ENCODE results near the gene RGMB. TPM values are rescaled to one million over a fixed set of nuclear protein-coding genes. Genes with fewer than 3 reads are reported as not detected.
A peak's percentile ranks its signal among the peaks of the same experiment; 100 is the strongest.

Gene RGMB
- polyA plus RNA-seq, 4 donors: 3.2 to 60.0 (median 29.7) TPM

GRCh38 chr5:98753507-98753906 lies 20.0 kb upstream of the RGMB start:
- no peak overlapping the region for H3K27ac ChIP-seq (ENCODE audit: low read depth in 1 of 3, low read length in 2 of 3)
- H3K9me3 ChIP-seq (ENCODE audit: control insufficient read depth in 2 of 2, insufficient read depth in 1 of 2, low read depth in 1 of 2, low read length in 1 of 2): peaks cover 0 to 4% of the 10 kb centered on the region in 2 donors
- H3K4me1 ChIP-seq (ENCODE audit: control insufficient read depth in 3 of 3, insufficient read depth in 2 of 3, low read depth in 1 of 3, low read length in 2 of 3): no peaks in the 10 kb centered on the region
- H3K36me3 ChIP-seq (ENCODE audit: control insufficient read depth in 3 of 3, insufficient read depth in 2 of 3, low read depth in 1 of 3, low read length in 3 of 3): no peaks in the 10 kb centered on the region
- DNase-seq (no peak), FAIRE-seq (no peak)
- no peak overlapping the region for H3K4me3 ChIP-seq (ENCODE audit: low read depth in 1 of 3, low read length in 3 of 3)
- 75 to 77% (median 75%) methylated on average over 4 of the region's 4 CpGs for WGBS, 3 donors
- H3K27me3 ChIP-seq (ENCODE audit: control insufficient read depth in 3 of 3, insufficient read depth in 3 of 3, low read length in 3 of 3): no peaks in the 10 kb centered on the region

- Histone ChIP-seq H3K27ac (ENCODE audit: low read depth in 1 of 3, low read length in 2 of 3) (no peak overlapping the region), H3K36me3 (ENCODE audit: control insufficient read depth in 3 of 3, insufficient read depth in 2 of 3, low read depth in 1 of 3, low read length in 3 of 3) (no peaks in the 10 kb centered on the region), H3K27me3 (ENCODE audit: control insufficient read depth in 3 of 3, insufficient read depth in 3 of 3, low read length in 3 of 3) (no peaks in the 10 kb centered on the region), H3K4me1 (ENCODE audit: control insufficient read depth in 3 of 3, insufficient read depth in 2 of 3, low read depth in 1 of 3, low read length in 2 of 3) (no peaks in the 10 kb centered on the region), H3K9me3 (ENCODE audit: control insufficient read depth in 2 of 2, insufficient read depth in 1 of 2, low read depth in 1 of 2, low read length in 1 of 2) (peaks cover 0 to 4% of the 10 kb centered on the region in 2 donors), H3K4me3 (ENCODE audit: low read depth in 1 of 3, low read length in 3 of 3) (no peak overlapping the region)
- FAIRE-seq (no peak), DNase-seq (no peak)
- WGBS, 3 donors: 77 to 88% (median 80%) methylated on average over 3 of the region's 3 CpGs
These were observed 18.1 kb upstream of the RGMB start for GRCh38 chr5:98755406-98755805.

- no peak for FAIRE-seq
- WGBS, 3 donors: 77 to 85% (median 83%) methylated on average over 2 of the region's 2 CpGs
These were observed 15.5 kb upstream of the RGMB start for GRCh38 chr5:98757978-98758377.

GRCh38 chr5:98763001-98763630 lies 10.3 kb upstream of the RGMB start:
- no peak for FAIRE-seq

More at GRCh38 chr5:98757978-98758377, 15.5 kb upstream of the RGMB start:
- Histone ChIP-seq H3K4me3 (ENCODE audit: low read depth in 1 of 3, low read length in 3 of 3) (no peak overlapping the region), H3K9me3 (ENCODE audit: control insufficient read depth in 2 of 2, insufficient read depth in 1 of 2, low read depth in 1 of 2, low read length in 1 of 2) (peaks cover 0 to 4% of the 10 kb centered on the region in 2 donors), H3K36me3 (ENCODE audit: control insufficient read depth in 3 of 3, insufficient read depth in 2 of 3, low read depth in 1 of 3, low read length in 3 of 3) (no peaks in the 10 kb centered on the region), H3K4me1 (ENCODE audit: control insufficient read depth in 3 of 3, insufficient read depth in 2 of 3, low read depth in 1 of 3, low read length in 2 of 3) (no peaks in the 10 kb centered on the region), H3K27ac (ENCODE audit: low read depth in 1 of 3, low read length in 2 of 3) (no peak overlapping the region), H3K27me3 (ENCODE audit: control insufficient read depth in 3 of 3, insufficient read depth in 3 of 3, low read length in 3 of 3) (no peaks in the 10 kb centered on the region)
- no peak for DNase-seq

GRCh38 chr5:98765815-98766214 lies 7.6 kb upstream of the RGMB start:
- H3K36me3 ChIP-seq (ENCODE audit: control insufficient read depth in 3 of 3, insufficient read depth in 2 of 3, low read depth in 1 of 3, low read length in 3 of 3): no peaks in the 10 kb centered on the region
- FAIRE-seq (no peak), DNase-seq (no peak)
- no peaks in the 10 kb centered on the region for H3K4me1 ChIP-seq (ENCODE audit: control insufficient read depth in 3 of 3, insufficient read depth in 2 of 3, low read depth in 1 of 3, low read length in 2 of 3)
- no peaks in the 10 kb centered on the region for H3K9me3 ChIP-seq (ENCODE audit: control insufficient read depth in 2 of 2, insufficient read depth in 1 of 2, low read depth in 1 of 2, low read length in 1 of 2)
- H3K4me3 ChIP-seq (ENCODE audit: low read depth in 1 of 3, low read length in 3 of 3): no peak overlapping the region
- H3K27me3 ChIP-seq (ENCODE audit: control insufficient read depth in 3 of 3, insufficient read depth in 3 of 3, low read length in 3 of 3): peaks cover 0 to 4% (median 0%) of the 10 kb centered on the region in 3 donors
- 90 to 95% (median 94%) methylated on average over 4 of the region's 4 CpGs for WGBS, 3 donors
- H3K27ac ChIP-seq (ENCODE audit: low read depth in 1 of 3, low read length in 2 of 3): no peak overlapping the region

More at GRCh38 chr5:98763001-98763630, 10.3 kb upstream of the RGMB start:
- no peak overlapping the region for H3K4me3 ChIP-seq (ENCODE audit: low read depth in 1 of 3, low read length in 3 of 3)
- H3K27ac ChIP-seq (ENCODE audit: low read depth in 1 of 3, low read length in 2 of 3): no peak overlapping the region
- no peak for DNase-seq
- 89 to 94% (median 89%) methylated on average over 6 of the region's 6 CpGs for WGBS, 3 donors
- H3K36me3 ChIP-seq (ENCODE audit: control insufficient read depth in 3 of 3, insufficient read depth in 2 of 3, low read depth in 1 of 3, low read length in 3 of 3): no peaks in the 10 kb centered on the region
- no peaks in the 10 kb centered on the region for H3K9me3 ChIP-seq (ENCODE audit: control insufficient read depth in 2 of 2, insufficient read depth in 1 of 2, low read depth in 1 of 2, low read length in 1 of 2)
- H3K27me3 ChIP-seq (ENCODE audit: control insufficient read depth in 3 of 3, insufficient read depth in 3 of 3, low read length in 3 of 3): no peaks in the 10 kb centered on the region
- H3K4me1 ChIP-seq (ENCODE audit: control insufficient read depth in 3 of 3, insufficient read depth in 2 of 3, low read depth in 1 of 3, low read length in 2 of 3): no peaks in the 10 kb centered on the region

GRCh38 chr5:98767581-98767980 lies 5.9 kb upstream of the RGMB start:
- Histone ChIP-seq H3K4me3 (ENCODE audit: low read depth in 1 of 3, low read length in 3 of 3) (no peak overlapping the region), H3K4me1 (ENCODE audit: control insufficient read depth in 3 of 3, insufficient read depth in 2 of 3, low read depth in 1 of 3, low read length in 2 of 3) (peaks cover 0 to 4% (median 0%) of the 10 kb centered on the region in 3 donors), H3K27ac (ENCODE audit: low read depth in 1 of 3, low read length in 2 of 3) (no peak overlapping the region), H3K36me3 (ENCODE audit: control insufficient read depth in 3 of 3, insufficient read depth in 2 of 3, low read depth in 1 of 3, low read length in 3 of 3) (no peaks in the 10 kb centered on the region), H3K9me3 (ENCODE audit: control insufficient read depth in 2 of 2, insufficient read depth in 1 of 2, low read depth in 1 of 2, low read length in 1 of 2) (no peaks in the 10 kb centered on the region), H3K27me3 (ENCODE audit: control insufficient read depth in 3 of 3, insufficient read depth in 3 of 3, low read length in 3 of 3) (peaks cover 0 to 4% (median 0%) of the 10 kb centered on the region in 3 donors)
- FAIRE-seq: no peak
- 23 to 39% (median 24%) methylated on average over 2 of the region's 2 CpGs for WGBS, 3 donors
- DNase-seq: no peak

- Histone ChIP-seq H3K36me3 (ENCODE audit: control insufficient read depth in 3 of 3, insufficient read depth in 2 of 3, low read depth in 1 of 3, low read length in 3 of 3) (no peaks in the 10 kb centered on the region), H3K9me3 (ENCODE audit: control insufficient read depth in 2 of 2, insufficient read depth in 1 of 2, low read depth in 1 of 2, low read length in 1 of 2) (no peaks in the 10 kb centered on the region), H3K27me3 (ENCODE audit: control insufficient read depth in 3 of 3, insufficient read depth in 3 of 3, low read length in 3 of 3) (peaks cover 0 to 4% (median 0%) of the 10 kb centered on the region in 3 donors), H3K4me1 (ENCODE audit: control insufficient read depth in 3 of 3, insufficient read depth in 2 of 3, low read depth in 1 of 3, low read length in 2 of 3) (peaks cover 0 to 4% (median 0%) of the 10 kb centered on the region in 3 donors), H3K27ac (ENCODE audit: low read depth in 1 of 3, low read length in 2 of 3) (peak overlapping the region in 2 of 3 donors; percentile 51 to 56), H3K4me3 (ENCODE audit: low read depth in 1 of 3, low read length in 3 of 3) (peak overlapping the region; percentile 56 to 65 (median 64))
- FAIRE-seq (no peak), DNase-seq (peak; percentile 68 to 74)
- WGBS, 3 donors: 0 to 1% (median 1%) methylated on average over 34 of the region's 34 CpGs
These were observed 5.1 kb upstream of the RGMB start for GRCh38 chr5:98768160-98768959.

GRCh38 chr5:98768960-98769209 lies 4.6 kb upstream of the RGMB start:
- FAIRE-seq (no peak), DNase-seq (no peak)
- WGBS, 3 donors: 1% methylated on average over 31 of the region's 31 CpGs
- Histone ChIP-seq H3K27ac (ENCODE audit: low read depth in 1 of 3, low read length in 2 of 3) (peak overlapping the region in 2 of 3 donors; percentile 56 to 82), H3K27me3 (ENCODE audit: control insufficient read depth in 3 of 3, insufficient read depth in 3 of 3, low read length in 3 of 3) (peaks cover 0 to 4% (median 0%) of the 10 kb centered on the region in 3 donors), H3K4me1 (ENCODE audit: control insufficient read depth in 3 of 3, insufficient read depth in 2 of 3, low read depth in 1 of 3, low read length in 2 of 3) (peaks cover 0 to 4% (median 0%) of the 10 kb centered on the region in 3 donors), H3K36me3 (ENCODE audit: control insufficient read depth in 3 of 3, insufficient read depth in 2 of 3, low read depth in 1 of 3, low read length in 3 of 3) (no peaks in the 10 kb centered on the region), H3K4me3 (ENCODE audit: low read depth in 1 of 3, low read length in 3 of 3) (peak overlapping the region; percentile 56 to 65 (median 64)), H3K9me3 (ENCODE audit: control insufficient read depth in 2 of 2, insufficient read depth in 1 of 2, low read depth in 1 of 2, low read length in 1 of 2) (no peaks in the 10 kb centered on the region)

All from small intestine (tissue), 7 donors.